Measurements from ENCODE around the gene FAM240A. TPM values are rescaled to one million over a fixed set of nuclear protein-coding genes. Genes with fewer than 3 reads are reported as not detected.

The FAM240A gene
- total RNA-seq, 2 experiments from 2014 or later = not detected

DNA sequence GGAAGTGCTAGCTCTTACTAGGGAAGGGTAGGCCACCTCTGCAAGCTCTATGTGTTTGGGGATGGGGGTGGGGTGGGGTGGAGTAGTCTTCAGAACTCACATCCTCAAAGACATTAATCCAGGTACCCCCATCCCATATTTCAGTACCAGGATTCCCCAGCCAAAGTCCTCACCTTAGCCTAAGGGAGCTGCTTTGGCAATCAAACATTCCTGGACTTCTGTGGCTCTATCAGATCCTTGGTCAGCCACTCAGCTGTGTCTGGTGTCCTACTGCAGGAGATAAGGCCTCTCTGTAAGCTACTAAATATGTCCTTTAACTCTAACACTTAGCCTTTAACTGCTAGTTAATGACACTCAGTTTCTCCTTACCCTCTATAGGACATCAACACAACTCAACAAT lies 26.9 kb downstream of the FAM240A start:
- peaks cover 5 to 16% of the 10 kb centered on the region in 2 experiments for H3K9me3 ChIP-seq (ENCODE audit: control insufficient read depth in 1 of 2, insufficient read depth in 1 of 2, low read length in 2 of 2)
- Mint-ChIP-seq H3K36me3 (ENCODE audit: low read depth) (no peaks in the 10 kb centered on the region), H3K27me3 (peaks cover 12% of the 10 kb centered on the region), H3K4me1 (ENCODE audit: low read depth) (peaks cover 7% of the 10 kb centered on the region), H3K9me3 (peaks cover 7% of the 10 kb centered on the region), H3K4me3 (no peak overlapping the region), H3K27ac (no peak overlapping the region)
- TF ChIP-seq, protein P1, sequence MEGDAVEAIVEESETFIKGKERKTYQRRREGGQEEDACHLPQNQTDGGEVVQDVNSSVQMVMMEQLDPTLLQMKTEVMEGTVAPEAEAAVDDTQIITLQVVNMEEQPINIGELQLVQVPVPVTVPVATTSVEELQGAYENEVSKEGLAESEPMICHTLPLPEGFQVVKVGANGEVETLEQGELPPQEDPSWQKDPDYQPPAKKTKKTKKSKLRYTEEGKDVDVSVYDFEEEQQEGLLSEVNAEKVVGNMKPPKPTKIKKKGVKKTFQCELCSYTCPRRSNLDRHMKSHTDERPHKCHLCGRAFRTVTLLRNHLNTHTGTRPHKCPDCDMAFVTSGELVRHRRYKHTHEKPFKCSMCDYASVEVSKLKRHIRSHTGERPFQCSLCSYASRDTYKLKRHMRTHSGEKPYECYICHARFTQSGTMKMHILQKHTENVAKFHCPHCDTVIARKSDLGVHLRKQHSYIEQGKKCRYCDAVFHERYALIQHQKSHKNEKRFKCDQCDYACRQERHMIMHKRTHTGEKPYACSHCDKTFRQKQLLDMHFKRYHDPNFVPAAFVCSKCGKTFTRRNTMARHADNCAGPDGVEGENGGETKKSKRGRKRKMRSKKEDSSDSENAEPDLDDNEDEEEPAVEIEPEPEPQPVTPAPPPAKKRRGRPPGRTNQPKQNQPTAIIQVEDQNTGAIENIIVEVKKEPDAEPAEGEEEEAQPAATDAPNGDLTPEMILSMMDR (IDR thresholded peaks at IDR 0.05) = no peak
- H3K4me3 ChIP-seq (ENCODE audit: low read length) = no peak overlapping the region
- H3K27ac ChIP-seq (ENCODE audit: low read depth in 1 of 2, low read length in 2 of 2) = no peak overlapping the region
- no peaks in the 10 kb centered on the region for H3K36me3 ChIP-seq (ENCODE audit: insufficient read depth, low read length)
- no peak for DNase-seq
- no peak for ATAC-seq (ENCODE audit: poor library complexity)
- H3K4me1 ChIP-seq (ENCODE audit: insufficient read depth, low read length) = peaks cover 2% of the 10 kb centered on the region
- ChIA-PET CTCF (interaction anchor here (1.4 kb wide), 1 partner anchor 10 kb away, joined by 7 read pairs; no protein-coding TSS in a partner anchor), POLR2A (no interaction called here)
- peaks cover 0 to 3% of the 10 kb centered on the region in 2 experiments for H3K27me3 ChIP-seq (ENCODE audit: control insufficient read depth in 1 of 2, insufficient read depth in 2 of 2, low read length in 2 of 2)
- intact Hi-C loops (cut with DNase I, micrococcal nuclease) = no loop called here

DNA sequence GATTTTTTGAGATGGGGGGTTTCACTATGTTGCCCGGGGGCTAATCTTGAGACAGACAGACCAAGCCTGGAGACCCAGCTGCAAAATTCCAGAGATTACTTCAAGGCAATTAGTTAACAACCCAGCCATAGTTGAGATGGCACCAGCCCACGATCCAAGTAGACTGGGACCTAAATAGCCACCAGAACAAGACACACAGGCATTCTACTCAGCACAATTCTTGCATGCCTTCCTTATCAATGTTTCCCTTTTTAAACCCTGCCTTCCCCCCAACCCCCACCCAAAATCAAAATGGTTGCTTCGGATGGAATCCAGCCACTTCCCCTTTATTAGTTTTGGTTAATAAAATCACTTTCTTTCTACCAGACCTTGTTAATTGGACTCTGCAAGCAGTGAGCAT lies 28.6 kb downstream of the FAM240A start:
- H3K4me1 Mint-ChIP-seq (ENCODE audit: low read depth) = no peaks in the 10 kb centered on the region
- peaks cover 3 to 4% of the 10 kb centered on the region in 2 experiments for H3K27me3 ChIP-seq (ENCODE audit: control insufficient read depth in 1 of 2, insufficient read depth in 2 of 2, low read length in 2 of 2)
- POLR2A ChIA-PET = no interaction called here
- H3K27ac ChIP-seq (ENCODE audit: low read depth in 1 of 2, low read length in 2 of 2) = no peak overlapping the region
- intact Hi-C loops (cut with DNase I, micrococcal nuclease) = no loop called here
- H3K27me3 Mint-ChIP-seq = peaks cover 9% of the 10 kb centered on the region
- DNase-seq (no peak), ATAC-seq (ENCODE audit: poor library complexity) (no peak)
- CTCF ChIA-PET = interaction anchor here (0.7 to 1.5 kb wide), 2 partner anchors 11 to 269 kb away, joined by 3 to 6 read pairs; no protein-coding TSS in a partner anchor
- TF ChIP-seq, protein P1 (IDR thresholded peaks at IDR 0.05) = no peak
- H3K36me3 Mint-ChIP-seq (ENCODE audit: low read depth) = no peaks in the 10 kb centered on the region
- no peak overlapping the region for H3K4me3 ChIP-seq (ENCODE audit: low read length)
- peaks cover 5 to 16% of the 10 kb centered on the region in 2 experiments for H3K9me3 ChIP-seq (ENCODE audit: control insufficient read depth in 1 of 2, insufficient read depth in 1 of 2, low read length in 2 of 2)
- no peak overlapping the region for H3K27ac Mint-ChIP-seq
- no peaks in the 10 kb centered on the region for H3K4me1 ChIP-seq (ENCODE audit: insufficient read depth, low read length)
- H3K4me3 Mint-ChIP-seq = no peak overlapping the region
- peaks cover 7% of the 10 kb centered on the region for H3K9me3 Mint-ChIP-seq
- H3K36me3 ChIP-seq (ENCODE audit: insufficient read depth, low read length) = no peaks in the 10 kb centered on the region

DNA sequence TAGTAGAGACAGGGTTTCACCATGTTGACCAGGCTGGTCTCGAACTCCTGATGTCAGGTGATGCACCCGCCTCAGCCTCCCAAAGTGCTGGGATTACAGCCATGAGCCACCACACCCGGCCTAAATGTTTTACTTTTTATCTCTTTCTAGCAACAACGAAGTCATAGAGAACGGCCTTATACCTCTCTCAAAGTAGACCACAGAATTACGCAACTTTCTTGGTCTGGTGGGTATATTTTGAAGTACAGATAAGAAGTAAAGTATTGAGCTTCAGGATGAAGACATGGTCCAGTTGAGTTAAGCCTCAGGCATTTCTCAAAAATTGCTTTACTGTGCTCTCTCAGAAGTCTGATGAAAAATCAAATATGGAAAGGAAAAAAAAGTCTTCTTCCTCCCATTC lies 30.6 kb downstream of the FAM240A start:
- intact Hi-C loops (cut with DNase I, micrococcal nuclease) = no loop called here
- H3K27ac Mint-ChIP-seq = no peak overlapping the region
- Histone ChIP-seq H3K4me1 (ENCODE audit: insufficient read depth, low read length) (no peaks in the 10 kb centered on the region), H3K36me3 (ENCODE audit: insufficient read depth, low read length) (no peaks in the 10 kb centered on the region), H3K4me3 (ENCODE audit: low read length) (no peak overlapping the region), H3K27me3 (ENCODE audit: control insufficient read depth in 1 of 2, insufficient read depth in 2 of 2, low read length in 2 of 2) (peaks cover 6 to 7% of the 10 kb centered on the region in 2 experiments), H3K27ac (ENCODE audit: low read depth in 1 of 2, low read length in 2 of 2) (no peak overlapping the region), H3K9me3 (ENCODE audit: control insufficient read depth in 1 of 2, insufficient read depth in 1 of 2, low read length in 2 of 2) (peaks cover 5 to 16% of the 10 kb centered on the region in 2 experiments)
- peaks cover 16% of the 10 kb centered on the region for H3K27me3 Mint-ChIP-seq
- TF ChIP-seq, protein P1 (IDR thresholded peaks at IDR 0.05) = no peak
- no peak overlapping the region for H3K4me3 Mint-ChIP-seq
- POLR2A ChIA-PET = interaction anchor here (0.6 kb wide), 1 partner anchor 391 kb away, joined by 3 read pairs; no protein-coding TSS in a partner anchor
- H3K36me3 Mint-ChIP-seq (ENCODE audit: low read depth) = no peaks in the 10 kb centered on the region
- CTCF ChIA-PET = no interaction called here
- no peaks in the 10 kb centered on the region for H3K4me1 Mint-ChIP-seq (ENCODE audit: low read depth)
- ATAC-seq (ENCODE audit: poor library complexity) (no peak), DNase-seq (no peak)
- H3K9me3 Mint-ChIP-seq = peaks cover 7% of the 10 kb centered on the region
